Endothelial cell of umbilical vein (primary cell): ENCODE measurements around the gene ERN2.

Experiments used
- CTCF ChIP-seq, 2 donors: IDR thresholded peaks; 1 replicate in 1 of 2; 2 replicates in 1 of 2; pipeline ENCODE4 v1.5.1; 2011; ENCODE audit warnings: low read length in 2 of 2, mild to moderate bottlenecking in 2 of 2, moderate library complexity in 2 of 2, control low read depth in 1 of 2, inconsistent platforms in 1 of 2, low read depth in 1 of 2; ENCODE audit not compliant: insufficient read depth in 1 of 2; ENCODE audit errors: extremely low read depth in 1 of 2
- EZH2 ChIP-seq: IDR thresholded peaks from 2 replicates; pipeline ENCODE4 v1.6.1; 2012; ENCODE audit warnings: borderline replicate concordance, low read depth, mild to moderate bottlenecking, moderate library complexity, low read length, inconsistent platforms; ENCODE audit not compliant: severe bottlenecking
- FOS ChIP-seq: IDR thresholded peaks from 2 replicates; pipeline ENCODE4 v1.6.1; 2011; ENCODE audit warnings: mild to moderate bottlenecking, low read length, moderate library complexity, borderline replicate concordance; ENCODE audit not compliant: insufficient read depth
- GATA2 ChIP-seq: IDR thresholded peaks from 2 replicates; pipeline ENCODE4 v1.7.0; 2011; ENCODE audit warnings: low read depth, mild to moderate bottlenecking, moderate library complexity, mixed read lengths, low read length; ENCODE audit not compliant: insufficient read length, insufficient read depth
- MAX ChIP-seq: IDR thresholded peaks from 2 replicates; pipeline ENCODE4 v1.6.1; 2011; ENCODE audit not compliant: insufficient read depth, insufficient read length
- POLR2A ChIP-seq: IDR thresholded peaks from 2 replicates; pipeline ENCODE4 v1.6.1; 2012; ENCODE audit warnings: low read depth, mild to moderate bottlenecking, control low read depth, low read length
- POLR2AphosphoS5 ChIP-seq: IDR thresholded peaks from 2 replicates; pipeline ENCODE4 v1.6.1; 2012; ENCODE audit warnings: low read depth, mild to moderate bottlenecking, control low read depth, low read length, moderate library complexity; ENCODE audit not compliant: insufficient read depth

GRCh38 chr16:23712976-23713375 is at the start of gene ERN2:
- TF ChIP-seq CTCF (IDR thresholded peaks at IDR 0.05; ENCODE audit: extremely low read depth in 1 of 2, insufficient read depth in 1 of 2, low read depth in 1 of 2, low read length in 2 of 2) (no peak), FOS (no peak), POLR2A (no peak), POLR2AphosphoS5 (no peak), GATA2 (no peak), MAX (no peak), EZH2 (no peak)
